SK-N-MC (cell line): ENCODE measurements around the gene ELOVL7.
"Not testable (repeated sequence)": the region's sequence is repeated elsewhere in the genome, so short reads cannot be mapped to it uniquely, and the experiment has no call there.

Source experiments
- DNase-seq: peaks from one replicate; pipeline ENCODE4 v3.0.0-alpha.2; 2011; ENCODE audit warnings: low read depth, low spot score
- H3K27ac ChIP-seq: fragments of 200-600 bp; sonication (generic); 2 replicates; pipeline ENCODE4 v1.5.1; 2016; ENCODE audit warnings: mixed run types
- H3K36me3 ChIP-seq: fragments of 200-600 bp; sonication (generic); 2 replicates; pipeline ENCODE4 v1.6.1; 2017; ENCODE audit warnings: antibody characterized with exemption, low read length, mixed read lengths; ENCODE audit not compliant: insufficient read depth
- H3K4me3 ChIP-seq: fragments of 200-600 bp; sonication (generic); 2 replicates; pipeline ENCODE4 v1.5.1; 2016
- H3K9ac ChIP-seq: fragments of 200-600 bp; sonication (generic); 2 replicates; pipeline ENCODE4 v1.8.0; 2017; ENCODE audit warnings: mixed run types, mixed read lengths; ENCODE audit not compliant: insufficient read length
- H3K9me3 ChIP-seq: fragments of 200-600 bp; sonication (generic); 2 replicates; pipeline ENCODE4 v1.6.1; 2017; ENCODE audit warnings: low read depth, mild to moderate bottlenecking, antibody characterized with exemption, low read length, moderate library complexity, mixed read lengths
- EZH2 ChIP-seq: fragments of 200-600 bp; sonication (generic); IDR thresholded peaks from one replicate; pipeline ENCODE4 v1.6.1; 2017; ENCODE audit warnings: antibody characterized with exemption
- FOXP2 ChIP-seq: optimal IDR thresholded peaks from 2 replicates; pipeline ENCODE3; 2011; ENCODE audit warnings: mild to moderate bottlenecking, moderate library complexity; ENCODE audit not compliant: insufficient read depth; ENCODE audit errors: extremely low read length, control extremely low read depth
- POLR2AphosphoS5 ChIP-seq: IDR thresholded peaks from 2 replicates; pipeline ENCODE4 v1.6.1; 2012; ENCODE audit warnings: mild to moderate bottlenecking, low read depth, low read length, borderline replicate concordance

Gene ELOVL7

DNA sequence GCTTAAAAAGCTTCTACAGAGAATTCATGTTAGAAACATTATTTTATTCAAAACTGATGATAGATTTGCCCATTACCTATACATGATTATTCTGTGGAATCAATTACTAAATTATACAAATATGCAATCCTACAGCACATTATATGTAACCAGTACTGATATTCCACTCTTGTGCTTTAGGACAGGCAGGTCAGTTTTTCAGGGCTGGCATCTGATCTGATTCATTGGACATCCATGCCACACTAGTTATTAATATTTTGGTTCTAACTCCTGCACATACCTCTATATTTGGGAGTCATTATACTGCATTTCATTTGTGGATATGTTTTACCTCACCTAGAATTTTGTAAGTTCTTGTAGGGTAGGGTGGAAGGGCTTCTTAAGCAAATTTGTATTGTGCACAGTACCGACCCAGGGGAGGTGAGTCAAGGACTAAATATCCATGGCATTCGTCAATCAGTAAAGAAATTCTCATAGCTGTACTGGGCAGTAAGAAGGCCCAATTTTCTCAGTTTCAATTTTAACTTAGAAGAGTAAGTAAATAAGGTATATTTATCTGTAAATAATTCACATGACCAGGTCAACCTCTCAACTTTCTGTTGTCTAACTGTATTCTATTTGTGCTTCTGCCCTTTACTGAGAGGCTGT is 33.5 kb downstream of the ELOVL7 start:
- no peak overlapping the region for H3K27ac ChIP-seq
- H3K9ac ChIP-seq: no peak overlapping the region
- no peak overlapping the region for H3K4me3 ChIP-seq
- DNase-seq: no peak
- no peaks in the 10 kb centered on the region for H3K9me3 ChIP-seq
- no peak for TF ChIP-seq FOXP2
- no peak for TF ChIP-seq EZH2
- TF ChIP-seq POLR2AphosphoS5: no peak
- H3K36me3 ChIP-seq: no peaks in the 10 kb centered on the region

DNA sequence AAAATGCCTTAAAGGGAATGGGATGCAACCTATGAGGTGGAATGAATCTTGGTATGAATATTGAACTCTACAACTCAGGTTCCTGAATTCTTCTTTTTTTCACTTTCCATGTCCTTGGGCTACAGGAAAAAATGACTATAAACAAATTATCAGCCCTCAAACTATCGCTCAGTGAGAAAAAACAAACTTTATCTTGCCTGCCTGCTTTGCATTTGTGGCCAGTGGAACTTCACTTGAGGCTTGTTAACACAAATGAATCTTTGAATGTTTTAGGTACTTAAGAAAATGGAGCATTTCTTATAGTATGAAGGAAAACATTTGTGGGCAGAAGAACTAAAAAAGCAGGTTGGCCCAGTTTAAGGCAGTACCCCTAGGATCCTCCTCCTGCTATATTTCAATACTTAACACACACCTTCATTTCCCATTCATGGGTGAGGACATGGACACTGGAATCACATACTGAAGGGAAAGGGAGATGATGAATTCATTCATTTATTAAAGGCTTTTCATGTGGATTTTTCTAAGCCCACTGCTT is 34.1 kb downstream of the ELOVL7 start:
- 0 out of 2 replicates have a peak overlapping the region, but pooled peaks have one; percentile 3 for H3K4me3 ChIP-seq
- no peaks in the 10 kb centered on the region for H3K36me3 ChIP-seq
- H3K27ac ChIP-seq: peak overlapping the region; percentile 9; the same call in 1 of the 2 replicates
- DNase-seq: no peak
- TF ChIP-seq EZH2: no peak
- no peak for TF ChIP-seq POLR2AphosphoS5
- TF ChIP-seq FOXP2: no peak
- no peak overlapping the region for H3K9ac ChIP-seq
- H3K9me3 ChIP-seq: no peaks in the 10 kb centered on the region

GRCh38 chr5:60806591-60807243 is 37.4 kb downstream of the ELOVL7 start:
- H3K36me3 ChIP-seq: no peaks in the 10 kb centered on the region
- H3K9me3 ChIP-seq: no peaks in the 10 kb centered on the region
- no peak overlapping the region for H3K4me3 ChIP-seq
- H3K9ac ChIP-seq: no peak overlapping the region
- no peak overlapping the region for H3K27ac ChIP-seq
- TF ChIP-seq FOXP2: no peak
- no peak for TF ChIP-seq EZH2
- TF ChIP-seq POLR2AphosphoS5: no peak
- no peak for DNase-seq

GRCh38 chr5:60805463-60805862 is 38.6 kb downstream of the ELOVL7 start:
- no peak overlapping the region for H3K4me3 ChIP-seq
- no peaks in the 10 kb centered on the region for H3K9me3 ChIP-seq
- no peak overlapping the region for H3K27ac ChIP-seq
- no peaks in the 10 kb centered on the region for H3K36me3 ChIP-seq
- H3K9ac ChIP-seq: no peak overlapping the region
- no peak for DNase-seq
- TF ChIP-seq EZH2 (no peak), FOXP2 (no peak), POLR2AphosphoS5 (no peak)

- Histone ChIP-seq H3K27ac (no peak overlapping the region), H3K4me3 (no peak overlapping the region), H3K9me3 (no peaks in the 10 kb centered on the region), H3K9ac (no peak overlapping the region), H3K36me3 (no peaks in the 10 kb centered on the region)
- no peak for TF ChIP-seq FOXP2
- TF ChIP-seq POLR2AphosphoS5: no peak
- no peak for TF ChIP-seq EZH2
- DNase-seq: no peak
Measured at GRCh38 chr5:60803712-60804111, 40.4 kb downstream of the ELOVL7 start.

DNA sequence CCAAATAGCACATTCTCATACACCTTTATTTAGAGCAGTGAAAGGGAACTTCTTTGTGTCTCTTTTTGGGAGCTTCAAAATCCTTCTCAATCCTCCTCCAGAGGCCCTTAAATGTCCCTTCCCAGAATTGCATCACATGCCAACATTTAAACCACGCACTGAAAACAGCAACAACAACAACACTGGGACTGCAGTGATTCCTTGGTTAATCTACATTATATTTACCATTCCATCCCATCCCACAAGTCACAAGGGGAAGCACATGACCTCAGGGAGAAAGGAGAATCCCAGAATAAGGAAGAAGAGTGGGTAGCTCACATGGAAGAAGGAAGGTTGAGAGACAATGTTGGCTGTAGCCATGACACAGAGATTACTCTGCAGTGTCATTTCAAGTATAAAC is 41.1 kb downstream of the ELOVL7 start:
- no peak overlapping the region for H3K9ac ChIP-seq
- H3K27ac ChIP-seq: no peak overlapping the region
- no peak overlapping the region for H3K4me3 ChIP-seq
- no peak for TF ChIP-seq FOXP2
- H3K36me3 ChIP-seq: no peaks in the 10 kb centered on the region
- no peaks in the 10 kb centered on the region for H3K9me3 ChIP-seq
- DNase-seq: no peak

DNA sequence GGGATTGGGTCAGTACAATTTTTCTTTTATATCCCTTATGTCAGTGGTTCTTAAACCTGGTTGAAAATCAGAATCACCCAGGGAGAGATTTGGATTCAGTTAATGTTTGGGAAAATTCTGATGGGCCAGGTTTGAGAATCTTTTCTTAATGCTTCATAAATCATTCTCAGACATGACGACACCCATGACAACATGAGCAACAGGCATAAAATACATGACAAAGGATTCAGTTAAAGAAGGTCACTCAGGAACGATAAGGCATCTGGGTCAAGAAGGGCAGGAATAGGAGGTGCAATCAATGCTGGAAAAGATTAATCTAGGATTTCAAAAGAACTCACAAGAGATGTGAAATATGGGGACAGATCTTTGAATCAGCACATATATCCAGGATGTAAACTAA is 41.8 kb downstream of the ELOVL7 start:
- DNase-seq: no peak
- no peak for TF ChIP-seq POLR2AphosphoS5
- TF ChIP-seq EZH2: no peak
- H3K27ac ChIP-seq: no peak overlapping the region
- H3K4me3 ChIP-seq: no peak overlapping the region
- H3K9ac ChIP-seq: no peak overlapping the region
- no peaks in the 10 kb centered on the region for H3K9me3 ChIP-seq
- no peaks in the 10 kb centered on the region for H3K36me3 ChIP-seq

DNA sequence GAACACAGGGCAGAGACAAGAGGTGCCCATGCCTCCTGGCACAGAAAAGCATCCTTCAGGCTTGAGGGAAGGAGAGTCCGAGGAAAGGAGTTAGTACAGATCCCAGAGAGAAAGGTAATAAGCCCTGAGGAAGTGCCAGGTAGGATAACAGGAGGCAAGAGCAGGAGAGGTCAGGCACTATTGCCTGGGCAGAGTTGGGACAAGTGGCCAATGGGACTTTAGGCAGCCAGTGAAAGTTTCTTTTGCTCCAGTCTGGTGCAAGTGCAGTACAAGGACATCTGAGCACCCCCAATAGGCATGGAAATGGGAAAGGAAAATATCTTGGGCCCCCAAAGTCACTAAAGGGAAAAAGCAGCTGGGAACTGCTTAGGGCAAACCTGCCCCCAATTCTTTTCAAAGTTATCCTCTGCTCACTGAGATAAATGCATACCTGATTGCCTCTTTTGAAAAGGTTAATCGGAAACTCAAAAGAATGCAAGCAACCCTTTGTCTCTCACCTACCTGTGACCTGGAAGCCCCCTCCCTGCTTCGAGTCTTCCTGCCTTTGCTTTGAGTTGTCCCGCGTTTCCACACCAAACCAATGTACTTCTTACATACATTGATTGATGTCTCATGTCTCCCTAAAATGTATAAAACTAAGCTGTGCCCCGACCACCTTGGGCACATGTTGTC is 46.5 kb downstream of the ELOVL7 start:
- Histone ChIP-seq H3K4me3 (no peak overlapping the region), H3K9ac (no peak overlapping the region), H3K27ac (no peak overlapping the region), H3K9me3 (no peaks in the 10 kb centered on the region), H3K36me3 (no peaks in the 10 kb centered on the region)
- TF ChIP-seq POLR2AphosphoS5 (no peak), FOXP2 (no peak), EZH2 (no peak)
- no peak for DNase-seq

DNA sequence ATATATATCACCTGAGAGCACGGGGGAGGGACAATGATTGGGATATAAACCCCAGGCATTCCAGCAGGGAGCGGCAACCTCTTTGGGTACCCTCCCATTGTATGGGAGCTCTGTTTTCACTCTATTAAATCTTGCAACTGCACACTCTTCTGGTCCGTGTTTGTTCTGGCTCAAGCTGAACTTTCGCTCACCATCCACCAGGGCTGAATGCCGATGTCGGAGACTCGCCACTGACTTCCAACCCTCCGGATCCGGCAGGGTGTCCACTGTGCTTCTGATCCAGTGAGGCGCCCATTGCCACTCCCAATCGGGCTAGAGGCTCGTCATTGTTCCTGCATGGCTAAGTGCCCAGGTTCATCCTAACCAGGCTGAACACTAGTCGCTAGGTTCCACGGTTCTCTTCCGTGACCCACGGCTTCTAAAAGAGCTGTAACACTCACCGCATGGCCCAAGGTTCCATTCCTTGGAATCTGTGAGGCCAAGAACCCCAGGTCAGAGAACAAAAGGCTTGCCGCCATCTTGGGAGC is 48.6 kb downstream of the ELOVL7 start:
- not testable (repeated sequence) for H3K9ac ChIP-seq, H3K27ac ChIP-seq, H3K4me3 ChIP-seq, H3K36me3 ChIP-seq, DNase-seq, H3K9me3 ChIP-seq
